NCI-H510A treated with DMSO at 0.1 percent for 48 hours (cell line): Measurements from ENCODE around the gene NOS1.

Source experiments
- DNase-seq: peaks from one replicate; lab custom pipeline; 2025; lab: John Stamatoyannopoulos, UW

Gene NOS1

GRCh38 chr12:117171499-117172162 is 189.8 kb downstream of the NOS1 start:
- no peak for DNase-seq

GRCh38 chr12:117169548-117169947 is 191.9 kb downstream of the NOS1 start:
- no peak for DNase-seq

GRCh38 chr12:117168976-117169375 is 192.4 kb downstream of the NOS1 start:
- no peak for DNase-seq

- no peak for DNase-seq
Observed at GRCh38 chr12:117167769-117168168, 193.7 kb downstream of the NOS1 start.

GRCh38 chr12:117166107-117166506 is 195.3 kb downstream of the NOS1 start:
- no peak for DNase-seq

GRCh38 chr12:117165342-117165741 is 196.1 kb downstream of the NOS1 start:
- DNase-seq, result no peak

- no peak for DNase-seq
Observed at GRCh38 chr12:117162633-117163032, 198.8 kb downstream of the NOS1 start.

GRCh38 chr12:117162167-117162539 is 199.3 kb downstream of the NOS1 start:
- DNase-seq, result no peak

GRCh38 chr12:117161460-117162166 is 199.8 kb downstream of the NOS1 start:
- no peak for DNase-seq

- no peak for DNase-seq
Observed at GRCh38 chr12:117159674-117160073, 201.8 kb downstream of the NOS1 start.

- DNase-seq, result no peak
Observed at GRCh38 chr12:117158911-117159553, 202.4 kb downstream of the NOS1 start.
